CD4-positive, alpha-beta memory T cell (primary cell): ENCODE data around the gene ZNF483. TPM values are rescaled to one million over a fixed set of nuclear protein-coding genes. Genes with fewer than 3 reads are reported as not detected.
"Not testable (repeated sequence)": the region's sequence is repeated elsewhere in the genome, so short reads cannot be mapped to it uniquely, and the experiment has no call there.

ENCODE experiments used
- CTCF ChIA-PET: fragments of 350-600 bp; sonication (Branson Sonifier 250); formaldehyde crosslinking; loops from one replicate; lab custom pipeline; 2021; ENCODE audit warnings: inconsistent platforms; ENCODE audit not compliant: partially characterized antibody; lab: Charles Lee
- POLR2A ChIA-PET: fragments of 350-600 bp; sonication (Branson Sonifier 250); formaldehyde crosslinking; loops from one replicate; lab custom pipeline; 2021; ENCODE audit not compliant: partially characterized antibody; lab: Charles Lee
- DNase-seq, 5 donors: peaks; one replicate each; pipeline versions ENCODE4 v3.0.0 to v3.0.0-alpha.2; 2020 to 2022; ENCODE audit warnings: mixed read lengths in 1 of 5
- H3K27ac ChIP-seq: one replicate; pipeline ENCODE4 v1.7.0; 2013; ENCODE audit warnings: low read depth, low read length
- H3K27me3 ChIP-seq: 2 replicates; pipeline ENCODE4 v1.7.0; 2013; ENCODE audit warnings: mild to moderate bottlenecking, low read length, moderate library complexity; ENCODE audit not compliant: insufficient read depth
- H3K36me3 ChIP-seq: 2 replicates; pipeline ENCODE4 v1.7.0; 2013; ENCODE audit warnings: mild to moderate bottlenecking, low read length, moderate library complexity; ENCODE audit not compliant: insufficient read depth
- H3K4me1 ChIP-seq: 2 replicates; pipeline ENCODE4 v1.7.0; 2013; ENCODE audit warnings: mild to moderate bottlenecking, low read length, moderate library complexity; ENCODE audit not compliant: insufficient read depth
- H3K4me3 ChIP-seq, 2 donors: one replicate each; pipeline ENCODE4 v1.7.0; 2013; ENCODE audit warnings: low read length in 2 of 2, mild to moderate bottlenecking in 1 of 2
- H3K9me3 ChIP-seq, 2 donors: one replicate each; pipeline ENCODE4 v1.7.0; 2013; ENCODE audit warnings: low read length in 2 of 2, control low read depth in 1 of 2; ENCODE audit not compliant: control insufficient read depth in 1 of 2
- H3K27ac Mint-ChIP-seq, 7 donors: one replicate each; pipeline ENCODE4 v1.8.0; 2020 to 2021; ENCODE audit warnings: mixed read lengths in 7 of 7, mild to moderate bottlenecking in 6 of 7, inconsistent platforms in 3 of 7, moderate library complexity in 3 of 7
- H3K27me3 Mint-ChIP-seq, 2 donors: one replicate each; pipeline ENCODE4 v1.8.0; 2020 to 2021; ENCODE audit warnings: mixed read lengths in 2 of 2
- H3K36me3 Mint-ChIP-seq, 2 donors: one replicate each; pipeline ENCODE4 v1.8.0; 2020 to 2021; ENCODE audit warnings: mixed read lengths in 2 of 2, inconsistent platforms in 1 of 2, mild to moderate bottlenecking in 1 of 2
- H3K4me1 Mint-ChIP-seq, 4 donors: one replicate each; pipeline ENCODE4 v1.8.0; 2020 to 2021; ENCODE audit warnings: mixed read lengths in 4 of 4, mild to moderate bottlenecking in 1 of 4
- H3K4me3 Mint-ChIP-seq, 8 donors: one replicate each; pipeline ENCODE4 v1.8.0; 2020 to 2021; ENCODE audit warnings: mixed read lengths in 8 of 8, mild to moderate bottlenecking in 7 of 8, moderate library complexity in 6 of 8, inconsistent platforms in 3 of 8
- H3K9me3 Mint-ChIP-seq, 8 donors: one replicate each; pipeline ENCODE4 v1.8.0; 2020 to 2021; ENCODE audit warnings: mixed read lengths in 8 of 8, mild to moderate bottlenecking in 5 of 8, inconsistent platforms in 3 of 8, moderate library complexity in 1 of 8
- intact Hi-C: fragments of 100-400 bp; cut with micrococcal nuclease; formaldehyde crosslinking; loops from one replicate; pipeline ENCODE4 v1.15.1; 2023
- polyA plus RNA-seq, 2 donors: library from polyadenylated mRNA; unstranded; fragments of 300-500 nt; fragmentation: Illumina TruSeq; gene quantifications; one replicate each; pipeline ENCODE4 v1.2.3, GENCODE V29; 2021
- total RNA-seq, 2 experiments: library from RNA; stranded (reverse); gene quantifications; one replicate each; pipeline ENCODE4 v1.2.3, GENCODE V29; 2021

Gene ZNF483
- total and polyA plus RNA-seq, 4 experiments from 2014 or later = 4.9 to 22.9 (median 12.8) TPM

DNA sequence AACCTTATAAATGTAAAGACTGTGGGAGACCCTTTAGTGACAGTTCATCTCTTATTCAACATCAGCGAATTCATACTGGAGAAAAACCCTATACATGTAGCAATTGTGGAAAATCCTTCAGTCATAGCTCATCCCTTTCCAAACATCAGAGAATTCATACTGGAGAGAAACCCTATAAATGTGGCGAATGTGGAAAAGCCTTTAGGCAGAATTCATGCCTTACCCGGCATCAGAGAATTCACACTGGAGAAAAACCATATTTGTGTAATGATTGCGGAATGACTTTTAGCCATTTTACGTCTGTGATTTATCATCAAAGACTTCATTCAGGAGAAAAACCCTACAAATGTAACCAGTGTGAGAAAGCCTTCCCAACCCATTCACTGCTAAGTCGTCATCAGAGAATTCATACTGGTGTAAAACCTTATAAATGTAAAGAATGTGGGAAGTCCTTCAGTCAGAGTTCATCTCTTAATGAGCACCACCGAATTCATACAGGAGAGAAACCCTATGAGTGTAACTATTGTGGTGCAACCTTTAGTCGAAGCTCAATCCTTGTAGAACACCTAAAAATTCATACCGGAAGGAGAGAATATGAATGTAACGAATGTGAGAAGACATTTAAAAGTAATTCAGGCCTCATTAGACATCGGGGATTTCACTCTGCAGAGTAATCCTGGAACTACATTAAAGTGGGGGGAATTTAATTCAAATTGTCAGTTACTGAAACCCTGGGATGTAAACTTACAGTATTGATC lies 17.7 kb downstream of the ZNF483 start:
- no peaks in the 10 kb centered on the region for H3K4me1 Mint-ChIP-seq
- H3K27me3 ChIP-seq = no peaks in the 10 kb centered on the region
- no peak for DNase-seq
- H3K4me3 ChIP-seq = no peak overlapping the region
- peaks cover 67 to 70% of the 10 kb centered on the region in 2 donors for H3K36me3 Mint-ChIP-seq
- H3K9me3 Mint-ChIP-seq = peaks cover 12 to 97% (median 89%) of the 10 kb centered on the region in 8 donors
- no peaks in the 10 kb centered on the region for H3K4me1 ChIP-seq
- POLR2A ChIA-PET = no interaction called here
- intact Hi-C loops = no loop called here
- CTCF ChIA-PET = no interaction called here
- H3K4me3 Mint-ChIP-seq = no peak overlapping the region
- H3K27ac Mint-ChIP-seq = no peak overlapping the region
- no peaks in the 10 kb centered on the region for H3K27me3 Mint-ChIP-seq
- H3K36me3 ChIP-seq = no peaks in the 10 kb centered on the region
- H3K27ac ChIP-seq = no peak overlapping the region
- H3K9me3 ChIP-seq = peaks cover 8 to 54% of the 10 kb centered on the region in 2 donors

DNA sequence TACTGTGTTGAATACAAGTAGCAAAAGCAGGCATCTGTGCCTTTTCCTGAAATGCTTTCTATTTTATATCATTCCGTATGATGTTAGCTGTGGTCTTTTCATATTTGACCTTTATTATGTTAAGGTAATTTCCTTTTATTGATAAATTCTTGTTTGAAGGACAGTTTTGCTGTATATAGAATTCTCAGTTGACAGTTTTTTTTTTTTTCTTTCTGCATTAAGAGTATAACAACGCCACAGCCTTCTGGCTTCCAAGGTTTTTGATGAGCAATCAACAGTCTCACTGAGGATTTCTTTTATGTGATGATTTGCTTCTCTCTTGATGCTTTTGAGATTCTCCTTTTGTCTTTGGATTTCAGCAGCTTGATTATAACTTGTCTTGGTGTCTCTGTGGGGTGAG lies 23.6 kb downstream of the ZNF483 start:
- Mint-ChIP-seq H3K4me3 (no peak overlapping the region), H3K4me1 (no peaks in the 10 kb centered on the region), H3K36me3 (peaks cover 67 to 68% of the 10 kb centered on the region in 2 donors), H3K9me3 (peaks cover 6 to 95% (median 81%) of the 10 kb centered on the region in 8 donors), H3K27me3 (no peaks in the 10 kb centered on the region), H3K27ac (no peak overlapping the region)
- intact Hi-C loops = no loop called here
- no peaks in the 10 kb centered on the region for H3K4me1 ChIP-seq
- DNase-seq = no peak
- H3K9me3 ChIP-seq = peaks cover 0 to 28% of the 10 kb centered on the region in 2 donors
- no peak overlapping the region for H3K4me3 ChIP-seq
- ChIA-PET POLR2A (no interaction called here), CTCF (no interaction called here)
- H3K27ac ChIP-seq = no peak overlapping the region
- H3K36me3 ChIP-seq = no peaks in the 10 kb centered on the region
- no peaks in the 10 kb centered on the region for H3K27me3 ChIP-seq

DNA sequence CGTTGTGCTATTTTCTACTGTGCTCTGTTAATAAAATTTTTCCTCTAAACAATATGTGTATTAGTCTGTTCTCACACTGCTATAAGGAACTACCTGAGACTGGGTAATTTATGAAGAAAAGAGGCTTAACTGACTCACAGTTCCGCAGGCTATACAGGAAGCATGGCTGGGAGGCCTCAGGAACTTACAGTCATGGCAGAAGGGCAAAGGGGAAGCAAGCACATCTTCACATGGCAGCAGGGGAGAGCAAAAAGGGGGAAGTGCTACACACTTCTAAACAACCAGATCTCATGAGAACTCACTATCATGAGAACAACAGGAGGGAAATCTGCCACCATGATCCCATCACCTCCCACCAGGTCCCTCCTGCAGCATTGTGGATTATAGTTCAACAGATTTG lies 30.4 kb downstream of the ZNF483 start:
- H3K4me1 Mint-ChIP-seq, H3K27ac ChIP-seq, H3K27me3 ChIP-seq, DNase-seq, H3K36me3 ChIP-seq, H3K27me3 Mint-ChIP-seq, H3K4me3 ChIP-seq, CTCF ChIA-PET, intact Hi-C loops, H3K4me1 ChIP-seq, POLR2A ChIA-PET, H3K4me3 Mint-ChIP-seq: not testable (repeated sequence)
- Mint-ChIP-seq H3K9me3 (peaks cover 4 to 90% (median 66%) of the 10 kb centered on the region in 8 donors), H3K36me3 (peaks cover 33 to 53% of the 10 kb centered on the region in 2 donors), H3K27ac (peak overlapping the region in 1 of 7 donors; percentile 37)
- H3K9me3 ChIP-seq = peaks cover 0 to 20% of the 10 kb centered on the region in 2 donors

DNA sequence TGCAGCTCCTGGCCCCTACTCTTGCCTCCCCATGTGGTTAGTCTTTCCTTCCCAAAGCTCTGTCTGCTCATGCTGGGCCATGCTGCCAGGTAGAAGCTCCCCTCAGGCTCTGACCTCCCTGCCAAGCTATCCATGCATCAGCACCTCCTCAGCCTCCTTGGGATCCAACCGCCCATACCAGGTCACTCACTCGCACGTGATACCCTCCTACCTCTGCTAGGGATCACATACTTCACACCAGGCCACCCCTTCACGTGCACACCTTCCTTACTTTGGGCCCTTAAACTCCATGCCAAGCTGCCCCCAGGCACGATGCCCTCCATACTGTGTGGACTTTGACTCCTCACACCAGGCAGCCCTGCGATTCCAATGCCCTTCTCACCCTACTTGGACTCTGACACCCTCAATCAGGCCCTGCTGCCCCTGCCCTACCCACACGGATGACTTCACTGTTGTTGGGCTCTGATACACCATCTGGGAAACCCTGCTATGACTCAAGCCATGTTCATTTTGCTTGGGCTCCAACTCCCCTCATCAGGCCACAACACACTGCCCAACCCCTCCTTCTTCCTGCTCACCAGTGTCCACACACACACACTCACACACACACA lies 34.1 kb downstream of the ZNF483 start:
- no peaks in the 10 kb centered on the region for H3K36me3 ChIP-seq
- H3K27ac ChIP-seq = no peak overlapping the region
- Mint-ChIP-seq H3K27me3 (peaks cover 0 to 2% of the 10 kb centered on the region in 2 donors), H3K36me3 (peaks cover 21 to 48% of the 10 kb centered on the region in 2 donors), H3K27ac (no peak overlapping the region), H3K4me1 (no peaks in the 10 kb centered on the region), H3K4me3 (no peak overlapping the region), H3K9me3 (peaks cover 6 to 78% (median 56%) of the 10 kb centered on the region in 8 donors)
- H3K4me1 ChIP-seq = no peaks in the 10 kb centered on the region
- ChIA-PET CTCF (no interaction called here), POLR2A (no interaction called here)
- H3K9me3 ChIP-seq = peaks cover 0 to 20% of the 10 kb centered on the region in 2 donors
- no peak overlapping the region for H3K4me3 ChIP-seq
- intact Hi-C loops = no loop called here
- no peaks in the 10 kb centered on the region for H3K27me3 ChIP-seq
- DNase-seq = no peak

DNA sequence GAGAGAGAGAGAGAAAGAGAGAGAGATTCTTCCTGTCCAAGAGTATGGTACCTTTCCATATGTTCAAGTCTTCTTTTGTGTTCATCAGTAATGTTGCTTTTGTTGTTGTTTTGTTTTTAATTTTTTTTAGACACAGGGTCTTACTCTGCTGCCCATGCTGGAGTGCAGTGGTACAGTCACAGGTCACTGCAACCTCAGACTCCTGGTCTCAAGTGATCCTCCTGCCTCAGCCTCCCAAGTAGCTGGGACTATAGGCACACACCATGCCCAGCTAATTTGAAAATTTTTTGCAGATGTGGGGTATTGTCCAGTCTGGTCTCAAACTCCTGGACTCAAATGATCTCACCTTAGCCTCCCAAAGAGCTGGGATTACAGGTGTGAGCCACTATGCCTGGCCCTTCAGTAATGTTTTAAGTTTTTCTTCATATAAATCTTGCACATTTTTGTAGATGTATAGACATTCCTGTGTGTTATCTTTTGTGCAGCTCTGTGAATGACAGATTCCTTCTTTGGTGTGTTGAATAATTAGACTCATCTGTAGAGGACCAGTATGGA lies 36.3 kb downstream of the ZNF483 start:
- ChIA-PET CTCF (no interaction called here), POLR2A (no interaction called here)
- H3K27ac ChIP-seq = no peak overlapping the region
- Mint-ChIP-seq H3K27ac (no peak overlapping the region), H3K9me3 (peaks cover 6 to 64% (median 39%) of the 10 kb centered on the region in 8 donors), H3K36me3 (peaks cover 12 to 29% of the 10 kb centered on the region in 2 donors), H3K4me1 (no peaks in the 10 kb centered on the region), H3K4me3 (no peak overlapping the region), H3K27me3 (peaks cover 0 to 2% of the 10 kb centered on the region in 2 donors)
- no peaks in the 10 kb centered on the region for H3K36me3 ChIP-seq
- no peaks in the 10 kb centered on the region for H3K4me1 ChIP-seq
- intact Hi-C loops = no loop called here
- DNase-seq = no peak
- no peak overlapping the region for H3K4me3 ChIP-seq
- peaks cover 0 to 7% of the 10 kb centered on the region in 2 donors for H3K9me3 ChIP-seq
- no peaks in the 10 kb centered on the region for H3K27me3 ChIP-seq

DNA sequence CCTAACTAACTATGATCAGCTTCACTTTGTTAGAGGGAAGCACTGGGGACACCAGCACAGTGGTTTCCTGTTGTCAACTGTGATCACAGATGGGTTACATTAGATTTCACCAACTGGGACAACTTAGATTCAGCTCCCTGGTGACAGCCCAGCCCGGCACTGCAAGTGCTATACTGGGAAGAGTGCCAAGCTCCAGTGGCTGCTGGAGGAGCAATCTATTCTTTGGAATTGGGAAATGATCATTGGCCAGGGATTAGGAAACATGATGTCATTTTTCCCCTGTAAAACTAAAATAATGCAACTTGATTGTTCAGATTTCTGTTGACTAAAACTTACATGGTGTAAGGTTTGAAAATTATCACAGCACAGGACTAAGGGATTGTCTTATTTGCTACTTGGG lies 41.3 kb downstream of the ZNF483 start:
- H3K4me3 ChIP-seq = no peak overlapping the region
- CTCF ChIA-PET = no interaction called here
- Mint-ChIP-seq H3K36me3 (peaks cover 17 to 33% of the 10 kb centered on the region in 2 donors), H3K9me3 (peaks cover 2 to 73% (median 54%) of the 10 kb centered on the region in 8 donors), H3K4me3 (no peak overlapping the region), H3K27me3 (no peaks in the 10 kb centered on the region), H3K27ac (no peak overlapping the region), H3K4me1 (no peaks in the 10 kb centered on the region)
- no peak for DNase-seq
- no peaks in the 10 kb centered on the region for H3K4me1 ChIP-seq
- H3K27me3 ChIP-seq = no peaks in the 10 kb centered on the region
- intact Hi-C loops = no loop called here
- no peak overlapping the region for H3K27ac ChIP-seq
- POLR2A ChIA-PET = no interaction called here
- H3K9me3 ChIP-seq = peaks cover 0 to 7% of the 10 kb centered on the region in 2 donors
- no peaks in the 10 kb centered on the region for H3K36me3 ChIP-seq

DNA sequence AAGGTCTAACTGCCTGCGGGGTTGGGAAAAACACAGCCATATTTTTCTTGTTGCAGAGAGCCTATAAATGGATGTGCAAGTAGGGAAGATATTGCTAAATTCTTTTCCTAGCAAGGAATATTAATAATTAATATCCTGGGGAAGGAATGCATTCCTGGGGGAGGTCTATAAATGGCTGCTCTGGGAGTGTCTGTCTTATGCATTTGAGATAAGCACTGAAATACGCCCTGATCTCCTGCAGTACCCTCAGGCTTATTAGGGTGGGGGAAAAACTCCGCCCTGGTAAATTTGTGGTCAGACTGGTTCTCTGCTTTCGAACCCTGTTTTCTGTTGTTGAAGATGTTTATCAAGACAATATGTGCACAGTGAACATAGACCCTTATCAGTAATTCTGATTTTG lies 43.1 kb downstream of the ZNF483 start:
- DNase-seq, H3K27ac ChIP-seq, intact Hi-C loops, CTCF ChIA-PET, H3K4me3 ChIP-seq, POLR2A ChIA-PET, H3K27ac Mint-ChIP-seq, H3K4me1 ChIP-seq, H3K4me3 Mint-ChIP-seq, H3K27me3 Mint-ChIP-seq, H3K27me3 ChIP-seq, H3K9me3 ChIP-seq, H3K4me1 Mint-ChIP-seq, H3K36me3 ChIP-seq: not testable (repeated sequence)
- Mint-ChIP-seq H3K9me3 (peaks cover 6 to 60% (median 46%) of the 10 kb centered on the region in 8 donors), H3K36me3 (peaks cover 17 to 23% of the 10 kb centered on the region in 2 donors)
